T-helper 1 cell treated with Interleukin-12 subunit alpha and Interleukin-12 subunit beta and Interleukin-4 antibody, amounts not matched to agents 30 μg/mL and 1 μg/mL, for 36 hours (primary cell): Measurements from ENCODE around the gene TATDN2.

Source experiments
- H3K27ac Mint-ChIP-seq: one replicate; pipeline ENCODE4 v1.8.0; 2021; ENCODE audit warnings: mild to moderate bottlenecking, mixed read lengths
- H3K27me3 Mint-ChIP-seq: one replicate; pipeline ENCODE4 v1.8.0; 2021; ENCODE audit warnings: low read depth, mixed read lengths
- H3K36me3 Mint-ChIP-seq: one replicate; pipeline ENCODE4 v1.8.0; 2021; ENCODE audit warnings: low read depth, mixed read lengths
- H3K4me1 Mint-ChIP-seq: one replicate; pipeline ENCODE4 v1.8.0; 2021; ENCODE audit warnings: low read depth, mixed read lengths
- H3K4me3 Mint-ChIP-seq: one replicate; pipeline ENCODE4 v1.8.0; 2021; ENCODE audit warnings: mild to moderate bottlenecking, moderate library complexity, mixed read lengths
- H3K9me3 Mint-ChIP-seq: one replicate; pipeline ENCODE4 v1.8.0; 2021; ENCODE audit warnings: mixed read lengths

The TATDN2 gene

GRCh38 chr3:10319251-10319650 is 71.0 kb downstream of the TATDN2 start:
- peaks cover 24% of the 10 kb centered on the region for H3K4me1 Mint-ChIP-seq
- H3K27ac Mint-ChIP-seq: peak overlapping the region; percentile 77
- peak overlapping the region; percentile 92 for H3K4me3 Mint-ChIP-seq
- peaks cover 15% of the 10 kb centered on the region for H3K36me3 Mint-ChIP-seq
- H3K27me3 Mint-ChIP-seq: no peaks in the 10 kb centered on the region
- no peaks in the 10 kb centered on the region for H3K9me3 Mint-ChIP-seq

DNA sequence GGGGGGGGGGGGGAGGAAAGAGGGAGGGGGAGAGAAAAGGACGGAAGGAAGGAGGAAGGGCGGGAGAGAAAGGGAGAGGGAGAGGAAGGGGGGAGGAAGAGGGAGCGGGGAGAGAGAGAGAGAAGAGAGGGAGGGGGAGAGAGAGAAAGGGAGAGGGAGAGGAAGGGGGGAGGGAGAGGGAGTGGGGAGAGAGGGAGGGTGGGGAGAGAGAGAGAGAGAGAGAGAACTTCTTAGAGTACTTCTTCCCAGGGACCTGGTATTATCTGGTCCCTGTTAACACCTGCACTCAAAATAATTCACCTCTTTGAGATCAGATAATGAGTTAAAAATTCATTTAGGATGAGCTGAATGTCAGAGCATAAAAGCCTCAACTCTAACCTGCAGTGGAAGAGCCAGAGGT is 71.5 kb downstream of the TATDN2 start:
- peaks cover 12% of the 10 kb centered on the region for H3K36me3 Mint-ChIP-seq
- H3K9me3 Mint-ChIP-seq: no peaks in the 10 kb centered on the region
- H3K27me3 Mint-ChIP-seq: no peaks in the 10 kb centered on the region
- H3K27ac Mint-ChIP-seq: peak overlapping the region; percentile 82
- peak overlapping the region; percentile 92 for H3K4me3 Mint-ChIP-seq
- H3K4me1 Mint-ChIP-seq: peaks cover 24% of the 10 kb centered on the region

DNA sequence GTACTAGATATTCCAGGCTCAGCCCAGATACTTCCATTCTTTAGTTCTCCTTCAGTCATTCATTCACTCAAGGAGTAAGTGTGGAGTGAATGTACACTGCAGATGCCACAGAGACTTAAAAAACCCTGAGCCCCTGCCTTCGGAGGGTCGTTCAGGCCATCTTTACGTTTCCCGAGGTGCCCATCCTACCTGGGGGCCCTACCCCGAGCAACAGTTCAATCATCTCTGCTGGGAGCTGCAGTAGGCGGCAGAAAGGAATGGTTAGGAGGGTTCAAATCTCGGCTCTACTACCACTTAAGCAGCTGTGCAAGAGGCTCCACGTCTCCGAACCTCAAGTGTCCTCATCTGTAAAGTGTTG is 72.0 kb downstream of the TATDN2 start:
- Mint-ChIP-seq H3K36me3 (peaks cover 12% of the 10 kb centered on the region), H3K4me1 (peaks cover 24% of the 10 kb centered on the region), H3K27me3 (peaks cover 1% of the 10 kb centered on the region), H3K9me3 (no peaks in the 10 kb centered on the region), H3K4me3 (peak overlapping the region; percentile 92), H3K27ac (peak overlapping the region; percentile 82)

GRCh38 chr3:10321630-10322351 is 73.5 kb downstream of the TATDN2 start:
- Mint-ChIP-seq H3K36me3 (peaks cover 12% of the 10 kb centered on the region), H3K27me3 (peaks cover 15% of the 10 kb centered on the region), H3K4me3 (peak overlapping the region; percentile 92), H3K9me3 (no peaks in the 10 kb centered on the region), H3K27ac (peak overlapping the region; percentile 45), H3K4me1 (peaks cover 24% of the 10 kb centered on the region)

DNA sequence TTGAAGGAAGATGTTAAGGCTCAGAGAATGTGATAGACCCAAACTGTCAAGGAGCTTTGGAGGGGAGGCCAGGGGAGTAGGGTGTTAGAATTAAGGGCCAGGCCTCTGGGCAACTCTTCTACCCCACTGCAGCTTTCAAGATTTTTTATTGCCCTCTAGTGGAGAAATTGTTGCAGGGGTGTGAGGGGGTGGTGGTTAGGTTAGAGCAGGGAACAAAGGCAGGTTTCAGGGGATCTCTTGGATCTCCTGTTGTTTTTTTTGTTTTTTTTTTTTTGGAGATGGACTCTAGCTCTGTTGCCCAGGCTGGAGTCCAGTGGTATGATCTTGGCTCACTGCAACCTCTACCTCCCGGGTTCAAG is 74.1 kb downstream of the TATDN2 start:
- H3K27ac Mint-ChIP-seq: no peak overlapping the region
- H3K36me3 Mint-ChIP-seq: peaks cover 8% of the 10 kb centered on the region
- peaks cover 24% of the 10 kb centered on the region for H3K4me1 Mint-ChIP-seq
- H3K9me3 Mint-ChIP-seq: no peaks in the 10 kb centered on the region
- no peak overlapping the region for H3K4me3 Mint-ChIP-seq
- H3K27me3 Mint-ChIP-seq: peaks cover 21% of the 10 kb centered on the region

- H3K27me3 Mint-ChIP-seq: peaks cover 50% of the 10 kb centered on the region
- H3K36me3 Mint-ChIP-seq: no peaks in the 10 kb centered on the region
- no peaks in the 10 kb centered on the region for H3K9me3 Mint-ChIP-seq
- H3K4me1 Mint-ChIP-seq: no peaks in the 10 kb centered on the region
- no peak overlapping the region for H3K27ac Mint-ChIP-seq
- no peak overlapping the region for H3K4me3 Mint-ChIP-seq
Measured at GRCh38 chr3:10327592-10327991, 79.3 kb downstream of the TATDN2 start.

- Mint-ChIP-seq H3K27ac (no peak overlapping the region), H3K27me3 (peaks cover 50% of the 10 kb centered on the region), H3K4me1 (no peaks in the 10 kb centered on the region), H3K36me3 (no peaks in the 10 kb centered on the region), H3K4me3 (no peak overlapping the region), H3K9me3 (no peaks in the 10 kb centered on the region)
Measured at GRCh38 chr3:10328460-10329071, 80.3 kb downstream of the TATDN2 start.

DNA sequence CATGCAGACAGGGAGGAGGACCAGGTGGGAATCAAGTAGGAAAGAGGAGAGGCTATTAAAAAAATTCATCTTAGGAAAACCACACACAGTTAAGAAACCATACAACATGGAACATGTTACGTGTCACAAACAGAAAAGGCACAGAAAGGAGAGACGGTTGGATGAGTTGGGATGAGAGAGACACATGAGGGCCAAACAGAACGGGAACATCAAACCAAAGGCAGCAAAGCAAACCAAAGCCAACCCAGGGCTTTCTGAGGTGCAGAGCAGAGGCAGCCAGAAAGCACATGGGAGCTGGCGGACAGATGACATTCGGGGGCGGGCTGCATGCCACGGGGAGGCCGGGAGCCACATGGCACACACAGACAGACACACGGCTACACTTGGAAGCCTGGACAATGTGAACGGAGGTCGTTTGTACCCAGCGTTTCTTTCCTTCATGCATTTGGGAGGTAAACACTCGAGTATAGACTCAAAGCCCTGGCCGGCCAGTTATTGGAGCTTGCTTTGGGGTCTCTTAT is 81.3 kb downstream of the TATDN2 start:
- no peaks in the 10 kb centered on the region for H3K4me1 Mint-ChIP-seq
- H3K4me3 Mint-ChIP-seq: no peak overlapping the region
- H3K27me3 Mint-ChIP-seq: peaks cover 53% of the 10 kb centered on the region
- no peaks in the 10 kb centered on the region for H3K9me3 Mint-ChIP-seq
- H3K27ac Mint-ChIP-seq: no peak overlapping the region
- H3K36me3 Mint-ChIP-seq: no peaks in the 10 kb centered on the region

DNA sequence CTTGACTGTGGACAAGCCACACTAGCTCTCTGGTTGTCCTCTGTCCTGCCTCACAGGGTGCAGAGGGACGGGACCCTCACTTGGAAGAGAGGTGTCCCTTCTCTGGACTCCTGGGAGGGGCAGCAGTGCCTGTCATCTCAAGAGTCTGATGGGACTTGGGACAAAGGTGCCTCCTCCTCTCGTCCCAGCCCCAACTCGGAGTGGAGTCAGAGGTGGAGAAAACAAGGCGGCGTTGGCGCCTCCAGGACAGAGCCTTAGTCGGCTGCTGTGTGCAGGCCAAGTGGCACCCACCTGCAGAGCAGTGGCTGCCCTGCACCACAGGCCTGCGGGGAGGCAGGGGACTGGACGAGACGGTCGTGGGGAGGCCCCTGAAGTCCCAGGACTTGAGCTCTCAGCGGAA is 82.1 kb downstream of the TATDN2 start:
- Mint-ChIP-seq H3K4me3 (no peak overlapping the region), H3K4me1 (peaks cover 5% of the 10 kb centered on the region), H3K27ac (no peak overlapping the region), H3K36me3 (no peaks in the 10 kb centered on the region), H3K9me3 (no peaks in the 10 kb centered on the region), H3K27me3 (peaks cover 51% of the 10 kb centered on the region)
